Ovary (tissue), 3 donors: ENCODE measurements around the gene FLOT1.

Experiments
- CTCF ChIP-seq, 3 donors: fragments of 450-650 bp in 2 of 3; fragments of 200-600 bp in 1 of 3; IDR thresholded peaks; one replicate each; pipeline versions ENCODE4 v1.5.1 to v1.8.0; 2016 to 2022; ENCODE audit warnings: antibody characterized with exemption in 3 of 3, mild to moderate bottlenecking in 1 of 3
- EP300 ChIP-seq: sonication (generic); formaldehyde crosslinking; IDR thresholded peaks from one replicate; pipeline ENCODE4 v1.6.1; 2017; ENCODE audit warnings: antibody characterized with exemption
- POLR2A ChIP-seq: fragments of 450-650 bp; IDR thresholded peaks from one replicate; pipeline ENCODE4 v1.6.1; 2017; ENCODE audit warnings: antibody characterized with exemption, mild to moderate bottlenecking, moderate library complexity
- donor health status: DM: no; HTN: no; CAD: no.

- no peak for TF ChIP-seq CTCF (IDR thresholded peaks at IDR 0.05)
- no peak for TF ChIP-seq POLR2A
- no peak for TF ChIP-seq EP300
These were observed 889 bp upstream of the FLOT1 start for GRCh38 chr6:30743099-30744053.
